ENCODE measurements around the gene TMEM60.
"Not testable (repeated sequence)": the region's sequence is repeated elsewhere in the genome, so short reads cannot be mapped to it uniquely, and the experiment has no call there.

TMEM60 gene, protein sequence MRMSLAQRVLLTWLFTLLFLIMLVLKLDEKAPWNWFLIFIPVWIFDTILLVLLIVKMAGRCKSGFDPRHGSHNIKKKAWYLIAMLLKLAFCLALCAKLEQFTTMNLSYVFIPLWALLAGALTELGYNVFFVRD

DNA sequence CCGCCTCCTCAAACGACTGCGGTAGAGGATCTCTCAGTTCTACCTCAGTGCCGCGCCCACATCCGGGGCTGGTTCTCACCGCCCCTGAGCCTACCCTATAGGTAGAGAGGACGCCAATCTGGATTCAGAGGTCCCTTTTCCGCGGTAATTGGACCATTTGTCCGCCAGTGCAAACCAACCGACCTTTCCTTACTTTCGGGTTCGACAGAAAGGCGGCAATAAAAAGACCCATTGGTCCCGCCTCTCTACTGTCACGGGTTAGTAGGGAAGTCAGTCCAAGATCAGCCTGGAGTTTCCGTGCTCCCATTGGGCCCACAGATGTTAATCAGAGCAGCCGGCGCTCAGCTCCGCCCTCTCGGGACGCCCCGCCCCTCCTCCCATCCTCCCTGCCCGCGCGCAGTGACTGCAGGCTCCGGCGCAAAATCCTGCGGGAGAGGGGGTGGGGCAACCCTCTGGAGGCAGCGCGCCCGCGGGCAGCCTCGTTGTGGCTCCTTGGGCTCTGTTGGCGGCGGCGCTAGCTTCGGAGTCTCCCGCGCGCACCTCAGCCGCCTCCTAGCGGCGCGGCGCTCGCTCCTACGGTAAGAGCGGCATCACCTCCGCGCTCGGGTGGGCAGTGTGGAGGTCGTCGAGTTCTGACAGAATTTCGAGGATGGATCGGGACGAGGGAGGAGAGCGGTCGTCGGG, at the start of gene TMEM60, which contains the start of gene PHTF2:
Gene TMEM60, minus strand, starts transcription at position 41 of the 684 bp plus-strand sequence. CDS start 4,061 bp downstream, outside the sequence.
Gene PHTF2, plus strand, starts transcription at position 380 of the 684 bp plus-strand sequence.
- peak; percentile 82 for DNase-seq (ENCODE audit: low read depth)

DNA sequence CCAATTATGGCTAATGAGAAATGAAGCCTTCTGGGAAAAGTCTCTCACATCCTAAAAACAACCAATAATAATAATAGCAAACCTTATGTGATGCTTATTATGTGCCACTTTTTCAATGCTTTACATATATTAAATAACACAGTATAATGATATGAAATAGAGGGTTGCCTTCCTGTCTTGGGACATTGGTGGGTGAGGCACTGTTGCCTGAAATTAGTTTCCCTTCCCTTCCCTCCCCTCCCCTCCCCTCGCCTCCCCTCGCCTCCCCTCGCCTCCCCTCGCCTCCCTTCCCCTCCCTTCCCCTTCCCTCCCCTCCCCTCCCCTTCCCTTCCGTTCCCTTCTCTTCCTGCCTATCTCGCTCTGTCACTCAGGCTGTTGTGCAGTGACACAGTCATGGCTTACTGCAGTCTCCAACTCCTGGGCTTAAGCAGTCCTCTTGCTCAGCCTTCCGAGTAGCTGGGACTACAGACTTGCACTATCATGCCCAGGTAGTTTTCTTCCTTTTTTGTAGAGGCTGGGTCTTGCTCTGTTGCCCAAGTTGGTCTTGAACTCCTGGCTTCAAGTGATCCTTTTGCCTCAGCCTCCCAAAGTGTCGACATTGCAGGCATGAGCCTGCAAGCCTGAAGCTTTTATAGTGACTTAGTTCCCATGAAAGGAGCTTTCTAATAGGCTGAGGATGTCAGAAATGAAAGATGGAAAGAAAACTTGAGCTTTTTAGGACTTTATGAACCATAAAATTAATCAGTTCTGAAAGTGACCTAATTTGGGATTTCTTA, 48.3 kb upstream of the TMEM60 start:
- no peak for DNase-seq (ENCODE audit: low read depth)

DNA sequence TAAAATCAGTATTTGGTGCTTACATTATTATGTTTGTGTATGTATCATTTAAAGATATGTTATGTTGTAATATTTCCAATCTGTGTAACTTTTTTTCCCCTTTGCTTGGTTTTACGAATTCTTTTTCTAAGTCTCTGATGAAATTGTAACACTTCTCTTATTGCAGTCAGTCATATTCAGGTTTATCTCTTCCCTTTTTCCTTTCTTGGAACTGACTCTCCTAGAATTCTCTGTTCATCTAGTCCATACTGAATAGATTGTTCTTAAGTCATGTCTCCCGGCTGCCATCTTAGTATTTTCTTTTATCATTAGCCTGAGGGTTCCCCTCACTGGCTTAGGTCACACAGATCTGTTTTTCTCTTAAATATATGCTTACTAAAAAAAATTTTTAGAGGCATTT, 45.0 kb upstream of the TMEM60 start:
- DNase-seq (ENCODE audit: low read depth), result no peak

DNA sequence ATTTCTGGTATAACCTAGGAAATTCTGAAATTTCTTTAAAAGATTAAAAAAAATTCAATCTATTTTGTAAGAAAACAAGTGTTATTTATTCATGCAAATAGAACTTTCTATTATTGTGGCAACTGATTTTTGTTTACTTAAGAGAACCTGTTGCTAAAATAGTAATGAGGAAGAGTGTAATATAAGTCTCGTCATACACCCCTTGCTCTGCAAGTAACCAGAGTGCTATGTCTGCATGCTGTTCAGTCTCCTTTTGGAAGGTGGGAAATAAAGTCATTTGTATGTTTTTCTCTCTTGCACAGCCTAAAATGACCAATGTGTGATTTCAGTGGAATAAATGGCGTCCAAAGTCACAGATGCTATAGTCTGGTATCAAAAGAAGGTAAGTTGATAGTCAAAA, 41.7 kb upstream of the TMEM60 start:
- no peak for DNase-seq (ENCODE audit: low read depth)

DNA sequence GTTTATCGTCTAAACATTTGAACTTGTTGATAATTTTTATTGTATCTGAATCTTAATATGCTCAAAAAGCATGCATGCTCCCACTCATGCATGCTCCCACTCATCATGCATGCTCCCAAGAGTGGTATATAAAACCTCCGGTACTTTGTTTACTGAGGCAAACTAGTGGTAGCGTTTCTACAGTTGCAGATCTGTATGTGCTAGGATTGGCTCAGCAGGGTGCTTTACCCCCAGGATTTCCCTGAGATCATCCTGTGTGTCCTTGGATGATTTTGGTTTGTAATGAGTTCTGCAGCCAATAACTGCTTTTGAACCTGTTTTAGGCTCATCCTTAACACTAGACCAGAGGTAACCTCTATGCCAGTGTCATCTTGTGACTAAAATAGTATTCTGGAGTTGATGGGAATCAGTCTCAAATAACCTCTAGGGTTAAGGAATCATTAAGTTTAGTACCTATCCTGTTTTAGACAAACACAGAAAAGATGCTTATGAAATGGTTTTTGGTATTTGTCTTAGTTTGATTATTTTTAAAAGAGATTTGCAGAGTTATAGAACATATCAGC, 40.8 kb upstream of the TMEM60 start:
- no peak for DNase-seq (ENCODE audit: low read depth)

DNA sequence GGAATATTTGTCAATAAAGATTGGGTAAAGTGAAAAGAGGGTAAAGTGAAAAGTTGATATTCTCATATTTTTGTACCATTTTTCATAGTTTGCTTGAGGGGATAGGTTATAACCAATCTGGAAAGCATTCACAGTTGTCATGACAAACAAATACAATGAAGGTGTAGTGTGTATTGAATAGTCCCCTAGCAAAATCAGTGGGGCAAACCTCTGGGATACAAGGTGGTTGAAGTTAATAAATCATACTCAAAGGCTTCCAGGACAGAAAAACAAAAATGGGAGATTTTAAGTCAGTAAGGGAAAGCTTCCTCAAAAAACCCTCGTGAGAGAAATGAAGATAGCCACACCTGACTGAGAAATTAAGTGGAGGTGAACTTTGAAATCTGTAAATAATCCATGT, 39.7 kb upstream of the TMEM60 start:
- DNase-seq (ENCODE audit: low read depth), result no peak

DNA sequence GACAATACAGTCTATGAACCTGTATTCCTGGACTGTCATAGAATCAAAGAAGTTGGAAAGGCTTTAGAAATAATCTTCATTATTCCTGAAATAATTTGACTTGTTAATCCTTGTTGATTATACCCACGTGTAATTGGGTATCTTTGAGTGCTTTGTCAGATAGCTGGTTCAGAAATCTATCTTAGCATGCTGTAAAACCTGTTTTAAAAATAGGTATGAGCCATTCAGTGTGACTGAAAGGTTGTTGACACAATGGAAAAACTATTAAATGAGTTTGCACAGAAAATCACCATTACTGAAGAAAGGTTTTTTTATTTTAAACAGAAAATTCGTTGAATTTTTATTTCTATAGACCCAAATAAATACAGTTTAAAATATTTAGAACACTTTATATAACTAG, 39.0 kb upstream of the TMEM60 start:
- DNase-seq (ENCODE audit: low read depth), result no peak

DNA sequence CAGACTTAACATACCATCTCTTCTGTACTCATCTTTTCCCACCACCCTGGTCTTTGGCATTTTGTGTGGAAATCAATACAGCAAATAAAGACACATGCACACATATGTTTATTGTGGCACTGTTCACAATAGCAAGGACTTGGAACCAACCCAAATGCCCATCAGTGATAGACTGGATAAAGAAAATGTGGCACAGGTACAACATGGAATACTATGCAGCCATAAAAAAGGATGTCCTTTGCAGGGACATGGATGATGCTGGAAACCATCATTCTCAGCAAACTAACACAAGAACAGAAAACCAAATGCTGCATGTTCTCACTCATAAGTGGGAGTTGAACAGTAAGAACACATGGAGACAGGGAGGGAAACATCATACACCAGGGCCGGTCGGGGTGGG, 38.2 kb upstream of the TMEM60 start:
- not testable (repeated sequence) for DNase-seq (ENCODE audit: low read depth)

DNA sequence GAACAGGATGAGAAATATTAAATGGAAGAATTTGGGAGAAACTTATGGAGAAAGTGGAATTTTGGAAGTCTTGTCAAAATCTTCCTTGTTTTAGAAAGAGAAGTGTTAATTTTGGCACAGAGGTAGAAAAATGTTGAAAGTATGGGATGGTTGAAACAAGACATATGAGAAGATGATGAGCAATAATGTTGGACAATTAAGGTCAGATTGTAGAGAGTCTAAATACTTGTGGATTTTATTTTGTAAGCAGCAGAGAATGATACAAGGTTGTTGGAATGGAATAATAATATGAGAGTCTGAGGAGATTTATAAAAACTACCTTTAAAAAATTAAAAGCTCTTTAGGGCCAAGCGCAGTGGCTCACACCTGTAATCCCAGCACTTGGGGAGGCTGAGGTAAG, 34.9 kb upstream of the TMEM60 start:
- DNase-seq (ENCODE audit: low read depth), result no peak

DNA sequence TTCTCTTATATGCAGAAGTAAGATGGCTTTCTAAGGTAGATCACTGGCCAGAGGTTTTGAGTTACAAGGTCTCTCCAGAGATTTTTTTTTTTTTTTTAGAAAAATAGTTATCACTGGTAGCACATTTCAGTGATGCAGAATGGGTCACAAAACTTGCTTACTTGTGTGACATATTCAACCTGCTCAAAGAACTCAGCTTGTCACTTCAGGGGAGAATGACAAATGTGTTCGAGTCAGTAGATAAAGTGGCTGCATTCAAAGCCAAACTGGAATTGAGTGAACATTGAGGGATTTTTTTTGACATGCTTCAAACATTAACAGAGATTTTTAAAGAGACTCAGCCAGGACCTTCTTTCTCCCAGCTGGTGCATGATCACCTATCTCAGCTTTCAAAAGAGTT, 33.7 kb upstream of the TMEM60 start:
- DNase-seq (ENCODE audit: low read depth), result no peak

DNA sequence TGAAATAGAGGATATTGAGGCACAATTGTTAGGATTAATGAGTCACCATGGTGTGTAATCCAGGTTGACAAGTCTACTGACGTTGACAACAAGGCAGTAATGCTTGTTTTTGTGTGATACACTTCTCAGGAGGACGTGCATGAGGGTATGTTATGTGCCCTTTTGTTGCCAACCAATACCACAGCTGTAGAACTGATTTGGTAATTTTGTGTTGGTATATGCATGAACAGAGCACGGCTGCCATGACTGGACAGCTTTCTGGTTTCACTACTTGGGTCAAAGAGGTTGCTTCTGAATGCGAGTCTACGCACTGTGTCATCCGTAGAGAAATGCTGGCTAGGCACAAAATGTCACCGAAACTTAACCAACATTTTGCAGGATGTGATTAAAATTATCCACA, 33.2 kb upstream of the TMEM60 start:
- no peak for DNase-seq (ENCODE audit: low read depth)

DNA sequence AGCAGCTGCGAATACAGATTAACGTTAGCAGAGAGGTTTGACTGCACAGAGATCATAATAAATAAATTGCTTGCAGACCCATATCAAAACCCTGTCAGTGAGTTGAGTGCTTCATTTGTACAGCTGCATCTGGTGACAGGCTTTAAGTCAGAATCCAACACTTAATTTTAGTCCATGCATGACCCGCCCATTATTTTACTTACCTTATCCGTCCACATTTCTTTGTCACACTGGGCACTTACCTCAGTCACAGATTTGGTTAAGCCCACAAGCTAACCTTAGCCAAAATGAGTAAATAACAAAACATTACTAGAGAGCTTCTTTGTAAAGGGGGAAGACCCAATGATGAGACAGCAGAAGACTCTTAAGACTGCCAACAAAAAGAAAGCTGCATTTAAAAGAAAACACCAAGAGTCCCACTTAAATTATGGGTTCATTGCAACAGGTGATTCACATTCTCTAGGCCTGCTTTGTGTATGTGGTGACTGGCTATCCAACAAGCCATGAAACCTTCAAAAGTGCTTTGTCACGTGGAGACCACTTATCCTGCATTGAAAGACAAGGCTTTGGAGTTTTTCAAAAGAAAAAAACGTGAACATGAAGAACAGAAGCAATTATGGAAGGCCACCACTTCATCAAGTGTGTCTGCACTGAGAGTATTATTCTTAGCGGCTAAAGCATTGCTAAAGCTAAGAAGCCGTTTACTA, 32.6 kb upstream of the TMEM60 start:
- no peak for DNase-seq (ENCODE audit: low read depth)

DNA sequence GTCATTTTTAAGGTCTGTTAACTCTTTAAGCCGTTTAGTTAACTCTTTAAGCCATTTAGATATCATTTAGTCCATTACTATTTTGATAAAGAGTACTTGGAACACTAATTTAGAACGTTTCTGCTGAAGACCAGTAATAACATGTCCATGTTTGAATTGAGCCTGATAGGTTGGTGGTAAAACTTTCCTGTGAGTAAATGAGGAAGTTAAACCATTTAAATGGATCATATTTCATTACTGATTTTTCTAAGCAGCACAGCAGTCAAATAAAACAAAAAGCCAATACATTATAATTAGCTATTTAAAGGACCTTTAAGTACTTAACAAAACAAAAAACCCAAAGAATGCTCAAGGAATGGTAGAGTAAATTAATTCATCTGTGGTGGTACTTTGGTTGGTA, 29.8 kb upstream of the TMEM60 start:
- DNase-seq (ENCODE audit: low read depth), result no peak

DNA sequence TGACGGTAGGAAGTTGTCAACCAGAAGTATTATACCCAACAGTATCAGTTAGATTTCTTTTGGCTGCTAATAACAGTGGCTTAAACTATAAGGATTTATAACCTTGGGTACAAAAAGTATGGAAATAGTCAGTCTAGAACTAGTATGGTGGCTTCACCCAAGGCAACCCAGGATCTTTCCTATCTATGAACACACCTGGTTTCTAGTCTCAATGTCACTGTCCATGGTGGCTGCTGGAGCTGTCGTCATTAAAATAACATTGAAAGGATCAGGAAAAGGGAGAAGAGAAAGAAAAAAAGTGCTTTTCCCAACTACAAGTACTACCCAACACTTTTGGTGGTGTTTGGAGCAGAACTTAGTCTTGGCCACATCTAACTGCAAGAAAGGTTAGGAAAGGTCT, 28.1 kb upstream of the TMEM60 start:
- no peak for DNase-seq (ENCODE audit: low read depth)

DNA sequence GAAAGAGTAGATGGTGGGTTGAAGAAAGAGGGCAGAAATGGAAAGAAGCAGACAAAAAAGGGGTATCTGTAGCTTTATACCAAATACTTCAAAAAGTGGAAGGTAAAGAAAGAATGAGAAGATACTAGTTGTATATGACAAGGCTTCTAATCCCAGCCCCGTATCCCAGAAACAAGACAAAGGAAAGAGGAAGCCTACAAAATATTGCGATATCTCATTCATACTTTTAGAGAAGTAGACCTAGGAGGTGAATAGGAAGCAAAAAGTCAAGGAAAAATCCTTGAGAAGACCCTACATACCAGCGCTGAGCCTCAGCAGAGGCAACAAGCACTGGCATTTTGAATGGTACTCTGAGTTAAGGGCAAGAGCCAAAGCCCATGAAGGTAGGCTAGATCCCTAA, 26.9 kb upstream of the TMEM60 start:
- no peak for DNase-seq (ENCODE audit: low read depth)

DNA sequence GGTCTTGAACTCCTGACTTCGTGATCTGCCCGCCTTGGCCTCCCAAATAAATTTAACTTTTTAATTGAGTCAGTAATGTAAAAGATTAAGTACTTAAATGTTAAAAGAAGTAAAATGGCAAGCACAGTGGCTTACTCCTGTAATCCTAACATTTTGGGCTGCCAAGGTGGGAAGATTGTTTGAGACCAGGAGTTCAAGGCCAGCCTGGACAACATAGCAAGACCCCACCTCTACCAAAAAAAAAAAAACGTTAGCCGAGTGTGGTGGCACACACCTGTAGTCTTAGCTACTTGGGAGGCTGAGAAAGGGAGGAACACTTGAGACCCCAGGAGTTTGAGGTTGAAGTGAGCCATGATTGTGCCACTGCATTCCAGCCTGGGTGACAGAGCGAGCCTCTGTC, 26.4 kb upstream of the TMEM60 start:
- DNase-seq (ENCODE audit: low read depth), result no peak

DNA sequence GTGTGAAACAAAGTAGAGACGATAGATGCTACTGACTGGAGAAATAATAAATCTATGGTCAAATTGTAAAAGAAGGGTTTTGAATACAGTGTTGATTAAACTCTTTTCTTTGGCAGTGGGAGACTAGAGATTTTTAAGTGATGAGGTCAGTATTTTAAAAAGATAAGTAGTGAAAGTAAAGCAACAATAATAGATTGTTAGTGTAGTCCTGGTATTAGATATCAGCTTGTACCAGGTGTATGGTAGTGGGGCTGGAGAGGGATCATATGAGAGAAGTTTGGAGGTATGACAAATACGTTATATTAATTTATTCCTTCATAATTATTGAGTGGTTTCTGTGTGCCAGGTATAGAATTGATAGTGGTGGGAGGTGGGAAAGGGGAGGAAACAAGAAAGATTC, 25.6 kb upstream of the TMEM60 start:
- no peak for DNase-seq (ENCODE audit: low read depth)

DNA sequence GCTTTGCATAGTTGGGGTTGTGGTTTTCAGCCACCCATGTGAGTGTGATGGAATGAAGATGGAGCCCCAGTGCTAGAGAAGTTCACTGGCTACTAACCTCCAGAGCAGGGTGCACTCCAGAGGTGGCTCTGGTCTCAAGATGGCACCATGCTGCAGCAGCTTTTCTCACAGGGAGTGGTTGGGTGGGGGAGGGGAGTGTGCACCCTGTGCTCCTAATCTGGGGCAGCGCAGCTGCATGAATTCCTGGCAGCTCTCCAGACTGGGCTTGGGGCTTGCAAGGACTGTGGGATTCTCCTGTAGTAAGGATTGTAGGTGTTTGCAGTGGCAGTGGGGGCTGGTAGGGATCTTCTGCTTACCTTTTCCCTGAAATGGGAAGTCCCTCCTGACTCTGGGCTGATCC, 24.0 kb upstream of the TMEM60 start:
- no peak for DNase-seq (ENCODE audit: low read depth)

DNA sequence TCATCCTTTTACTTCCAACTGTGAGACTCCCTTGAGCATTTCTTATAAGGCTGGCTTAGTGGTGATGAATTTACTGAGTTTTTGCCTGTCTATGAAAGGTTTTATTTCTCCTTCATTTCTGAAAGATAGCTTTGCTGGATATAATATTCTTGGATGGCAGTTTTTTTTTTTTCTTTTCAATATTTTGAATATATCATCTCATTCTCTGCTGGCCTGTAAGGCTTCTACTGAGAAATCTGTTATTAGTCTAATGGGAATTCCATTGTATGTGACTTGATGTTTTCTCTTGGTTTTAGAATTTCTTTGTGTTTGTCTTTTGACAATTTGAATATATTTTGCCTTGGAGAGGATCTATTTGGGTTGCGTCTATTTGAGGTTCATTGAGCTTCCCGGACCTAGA, 22.7 kb upstream of the TMEM60 start:
- DNase-seq (ENCODE audit: low read depth), result no peak

DNA sequence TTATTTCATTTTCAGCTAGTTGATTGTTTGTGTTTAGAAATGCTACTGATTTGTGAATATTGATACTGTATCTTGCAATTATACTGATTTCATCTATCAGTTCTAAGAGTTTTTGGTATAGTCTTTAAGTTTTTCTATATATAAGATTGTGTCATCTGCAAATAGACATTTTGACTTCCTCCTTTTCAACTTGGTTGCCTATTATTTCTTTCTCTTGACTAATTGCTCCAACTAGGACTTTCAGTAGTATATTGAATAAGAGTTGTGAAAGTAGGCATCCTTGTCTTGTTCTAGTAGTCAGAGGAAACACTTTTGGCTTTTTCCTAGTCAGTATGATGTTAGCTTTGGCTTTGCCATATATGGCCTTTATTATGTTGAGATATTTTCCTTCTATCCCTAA, 20.8 kb upstream of the TMEM60 start:
- no peak for DNase-seq (ENCODE audit: low read depth)

DNA sequence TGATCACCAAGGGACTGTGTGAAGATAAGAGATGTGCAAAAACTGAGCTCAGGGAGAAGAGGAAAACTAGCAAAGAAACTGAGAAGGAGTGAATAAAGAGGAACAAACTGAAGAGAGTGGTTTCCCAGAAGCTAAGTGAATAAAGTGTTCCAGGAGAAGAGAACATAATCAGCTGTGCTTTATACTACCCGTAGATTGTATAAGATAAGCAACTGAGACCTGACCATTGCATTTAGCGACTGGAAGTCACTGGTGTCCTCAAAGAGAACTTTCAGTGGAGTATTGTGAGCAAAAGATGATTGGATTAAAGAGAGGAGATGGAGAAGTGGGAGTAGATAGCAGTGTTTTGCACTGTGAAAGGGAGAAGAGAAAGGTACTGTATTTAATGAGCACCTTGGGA, 14.9 kb upstream of the TMEM60 start:
- DNase-seq (ENCODE audit: low read depth), result no peak

DNA sequence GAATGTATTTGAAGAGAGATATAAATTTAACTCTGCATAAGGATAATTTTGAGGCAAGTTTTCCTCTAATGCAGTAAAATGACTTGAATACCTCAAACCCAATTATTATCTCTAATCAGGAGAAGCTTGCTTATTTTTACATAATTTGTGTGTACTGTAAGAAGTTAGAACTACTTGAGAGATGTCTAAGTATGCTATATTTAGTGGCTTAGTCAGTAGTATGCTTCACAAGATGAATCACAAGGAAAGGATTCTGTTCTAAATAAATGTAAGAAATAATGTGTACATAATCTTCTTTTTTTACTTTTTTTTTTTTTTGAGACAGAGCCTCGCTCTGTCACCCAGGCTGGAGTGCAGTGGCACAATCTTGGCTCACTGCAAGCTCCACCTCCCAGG, 14.1 kb upstream of the TMEM60 start:
- no peak for DNase-seq (ENCODE audit: low read depth)

Measured in activated T-cell treated with anti-CD3 and anti-CD28 coated beads for 1 hour (primary cell).